Sigmoid colon (tissue), 4 donors: ENCODE data around the gene PPP1R3D.

ENCODE experiments used
- EP300 ChIP-seq, 4 donors: sonication (generic); formaldehyde crosslinking; IDR thresholded peaks; one replicate each; pipeline ENCODE4 v1.6.1; 2017; ENCODE audit warnings: antibody characterized with exemption in 4 of 4
- POLR2A ChIP-seq, 2 donors: fragments of 450-650 bp; IDR thresholded peaks; one replicate each; pipeline ENCODE4 v1.6.1; 2016; ENCODE audit warnings: antibody characterized with exemption in 2 of 2, mild to moderate bottlenecking in 2 of 2, moderate library complexity in 2 of 2
- TF ChIP-seq, protein P1 (sequence below), 4 experiments: fragments of 450-650 bp in 3 of 4; fragments of 200-600 bp in 1 of 4; IDR thresholded peaks; one replicate each; pipeline ENCODE4 v1.5.1; 2016 to 2019; ENCODE audit warnings: antibody characterized with exemption in 4 of 4, mild to moderate bottlenecking in 3 of 4, moderate library complexity in 2 of 4

- TF ChIP-seq, protein P1, sequence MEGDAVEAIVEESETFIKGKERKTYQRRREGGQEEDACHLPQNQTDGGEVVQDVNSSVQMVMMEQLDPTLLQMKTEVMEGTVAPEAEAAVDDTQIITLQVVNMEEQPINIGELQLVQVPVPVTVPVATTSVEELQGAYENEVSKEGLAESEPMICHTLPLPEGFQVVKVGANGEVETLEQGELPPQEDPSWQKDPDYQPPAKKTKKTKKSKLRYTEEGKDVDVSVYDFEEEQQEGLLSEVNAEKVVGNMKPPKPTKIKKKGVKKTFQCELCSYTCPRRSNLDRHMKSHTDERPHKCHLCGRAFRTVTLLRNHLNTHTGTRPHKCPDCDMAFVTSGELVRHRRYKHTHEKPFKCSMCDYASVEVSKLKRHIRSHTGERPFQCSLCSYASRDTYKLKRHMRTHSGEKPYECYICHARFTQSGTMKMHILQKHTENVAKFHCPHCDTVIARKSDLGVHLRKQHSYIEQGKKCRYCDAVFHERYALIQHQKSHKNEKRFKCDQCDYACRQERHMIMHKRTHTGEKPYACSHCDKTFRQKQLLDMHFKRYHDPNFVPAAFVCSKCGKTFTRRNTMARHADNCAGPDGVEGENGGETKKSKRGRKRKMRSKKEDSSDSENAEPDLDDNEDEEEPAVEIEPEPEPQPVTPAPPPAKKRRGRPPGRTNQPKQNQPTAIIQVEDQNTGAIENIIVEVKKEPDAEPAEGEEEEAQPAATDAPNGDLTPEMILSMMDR (IDR thresholded peaks at IDR 0.05) = no peak
- TF ChIP-seq EP300 (IDR thresholded peaks at IDR 0.05) (no peak), POLR2A (IDR thresholded peaks at IDR 0.05) (no peak)
These were observed 22.1 kb upstream of the PPP1R3D start for GRCh38 chr20:59962155-59962554.
